GM10248 (cell line): Measurements from ENCODE around the gene CCP110.
A peak's percentile ranks its signal among the peaks of the same experiment; 100 is the strongest.

ENCODE experiments used
- CTCF ChIA-PET: fragments of 300-600 bp; sonication (Branson Sonifier 250); formaldehyde crosslinking; extraction: SDS; loops from one replicate; lab custom pipeline; 2021; ENCODE audit warnings: antibody characterized with exemption; lab: Yijun Ruan, JAX
- POLR2A ChIA-PET: fragments of 350-650 bp; sonication (Branson Sonifier 250); formaldehyde crosslinking; extraction: SDS; loops from one replicate; lab custom pipeline; 2020; ENCODE audit warnings: antibody characterized with exemption; lab: Yijun Ruan, JAX
- DNase-seq: peaks from one replicate; pipeline ENCODE4 v3.0.0; 2012; ENCODE audit errors: extremely low spot score
- CTCF ChIP-seq: IDR thresholded peaks from 2 replicates; pipeline ENCODE4 v1.5.1; 2012; ENCODE audit warnings: mild to moderate bottlenecking, low read depth; ENCODE audit errors: extremely low read depth, missing control alignments, control extremely low read depth

The CCP110 gene

GRCh38 chr16:19578378-19578971, 54.7 kb downstream of the CCP110 start:
- POLR2A ChIA-PET: no interaction called here

GRCh38 chr16:19582050-19582831, 58.5 kb downstream of the CCP110 start:
- no peak for TF ChIP-seq CTCF
- CTCF ChIA-PET: no interaction called here
- no peak for DNase-seq
- POLR2A ChIA-PET: no interaction called here

More at GRCh38 chr16:19578378-19578971, 54.7 kb downstream of the CCP110 start:
- no peak for DNase-seq
- no peak for TF ChIP-seq CTCF
- CTCF ChIA-PET: interaction anchor here (1.8 kb wide), 1 partner anchor 9 kb away, joined by 5 read pairs; no protein-coding TSS in a partner anchor

DNA sequence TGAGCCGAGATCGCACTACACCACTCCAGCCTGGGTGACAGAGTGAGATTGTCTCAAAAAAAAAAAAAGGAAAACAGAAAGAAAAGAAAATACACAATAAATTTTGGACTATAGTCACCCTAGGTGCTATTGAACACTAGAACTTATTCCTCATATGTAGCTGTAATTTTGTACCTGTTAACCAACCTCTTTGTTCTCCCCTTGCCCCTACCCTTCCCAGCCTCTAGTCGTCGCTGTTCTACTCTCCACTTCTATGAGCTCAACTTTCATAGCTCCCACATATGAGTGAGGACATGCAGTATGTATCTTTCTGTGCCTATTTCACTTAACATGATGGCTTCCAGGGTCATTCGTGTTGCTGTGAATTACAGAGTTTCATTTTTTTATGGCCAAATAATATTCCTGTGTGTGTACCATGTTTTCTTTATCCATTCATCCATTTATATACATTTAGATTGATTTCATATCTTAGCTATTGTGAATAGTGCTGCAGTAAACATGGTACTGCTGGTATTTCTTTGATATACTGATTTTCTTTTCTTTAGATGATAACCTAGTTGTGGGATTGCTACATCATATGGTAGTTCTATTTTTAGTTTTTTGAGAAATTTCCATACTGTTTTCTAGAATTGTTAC, 60.0 kb downstream of the CCP110 start:
- TF ChIP-seq CTCF: peak; percentile 39
- DNase-seq: no peak
- POLR2A ChIA-PET: no interaction called here
- CTCF ChIA-PET: interaction anchor here (0.6 to 1.6 kb wide), 8 partner anchors 9 to 164 kb away, joined by 3 to 5 read pairs (median 3); no protein-coding TSS in a partner anchor

GRCh38 chr16:19588661-19589060, 64.9 kb downstream of the CCP110 start:
- POLR2A ChIA-PET: no interaction called here
- TF ChIP-seq CTCF: no peak
- DNase-seq: no peak
- CTCF ChIA-PET: interaction anchor here (1.0 to 5.3 kb wide), 2 partner anchors 12 to 20 kb away, joined by 3 to 28 read pairs; no protein-coding TSS in a partner anchor

DNA sequence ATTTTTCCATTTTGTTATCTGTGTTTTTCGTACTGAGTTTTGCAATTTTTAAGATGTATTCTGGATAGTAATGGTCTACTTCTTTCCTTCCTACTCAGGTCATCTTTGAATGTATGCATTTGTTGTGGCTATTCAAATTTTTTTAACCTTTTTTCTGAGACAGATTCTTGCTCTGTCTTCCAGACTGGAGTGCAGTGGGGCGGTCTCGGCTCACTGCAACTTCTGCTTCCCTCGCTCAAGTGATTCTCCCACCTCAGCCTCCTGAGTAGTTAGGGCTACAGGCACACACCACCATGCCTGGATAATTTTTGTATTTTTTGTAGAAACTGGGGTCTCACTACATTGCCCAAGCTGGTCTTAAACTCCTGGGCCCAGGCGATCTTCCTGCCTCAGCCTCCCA, 65.4 kb downstream of the CCP110 start:
- POLR2A ChIA-PET: no interaction called here
- CTCF ChIA-PET: interaction anchor here (1.0 to 5.3 kb wide), 3 partner anchors 11 to 25 kb away, joined by 3 to 28 read pairs (median 4); no protein-coding TSS in a partner anchor
- no peak for TF ChIP-seq CTCF
- DNase-seq: no peak

DNA sequence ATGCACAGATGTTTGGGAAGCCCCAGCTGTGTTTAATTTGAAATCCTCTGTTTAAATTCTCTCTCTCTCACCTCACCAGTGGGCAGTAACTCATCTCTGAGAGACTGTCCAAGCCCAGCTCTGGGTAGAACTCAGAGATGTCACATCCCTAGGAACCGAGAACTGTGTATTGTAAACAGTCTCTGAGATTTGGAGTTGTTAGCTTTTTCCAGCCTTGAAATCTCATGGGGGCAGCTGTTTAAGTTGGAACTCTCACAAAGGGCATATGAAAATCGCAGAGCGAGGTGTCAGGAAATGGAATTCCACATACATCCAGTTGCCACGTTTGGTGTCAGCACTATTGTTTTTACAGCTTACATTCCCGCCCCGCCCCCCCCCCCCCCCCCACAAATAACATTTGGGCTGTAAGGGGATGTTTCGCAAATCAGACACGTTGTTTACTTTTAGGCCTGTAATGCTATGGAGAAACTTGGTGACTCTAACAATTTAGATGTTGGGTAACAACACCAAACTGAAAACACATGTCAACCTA, 66.1 kb downstream of the CCP110 start:
- POLR2A ChIA-PET: no interaction called here
- CTCF ChIA-PET: interaction anchor here (1.0 to 5.3 kb wide), 3 partner anchors 11 to 26 kb away, joined by 3 to 28 read pairs (median 4); no protein-coding TSS in a partner anchor
- DNase-seq: no peak

More for the DNA sequence above, 66.1 kb downstream of the CCP110 start:
- TF ChIP-seq CTCF: no peak
